CD14-positive monocyte (primary cell): ENCODE data around the gene DHRS1. TPM values are rescaled to one million over a fixed set of nuclear protein-coding genes. Genes with fewer than 3 reads are reported as not detected.

Experiments
- DNase-seq, 3 donors: peaks; one replicate each; pipeline ENCODE4 v3.0.0-alpha.2; 2011 to 2022
- H2AFZ ChIP-seq: 2 replicates; pipeline ENCODE4 v1.6.0; 2012; ENCODE audit warnings: mild to moderate bottlenecking, low read depth, low read length, inconsistent platforms; ENCODE audit not compliant: insufficient read depth, poor library complexity, severe bottlenecking
- H3K27ac ChIP-seq, 2 donors: 1 replicate in 1 of 2; 2 replicates in 1 of 2; pipeline ENCODE4 v1.5.1; 2012 to 2013; ENCODE audit warnings: low read length in 2 of 2, control low read depth in 1 of 2, inconsistent platforms in 1 of 2, low read depth in 1 of 2, mild to moderate bottlenecking in 1 of 2
- H3K27me3 ChIP-seq, 2 donors: one replicate each; pipeline versions ENCODE4 v1.6.0 to v1.6.1; 2011 to 2013; ENCODE audit warnings: low read length in 2 of 2; ENCODE audit not compliant: control insufficient read depth in 2 of 2, insufficient read depth in 2 of 2
- H3K36me3 ChIP-seq, 2 donors: replicated peaks in 1 of 2; 1 replicate in 1 of 2; 2 replicates in 1 of 2; pipeline versions ENCODE4 v1.5.1 to v1.6.1; 2012 to 2013; ENCODE audit warnings: low read length in 2 of 2, control low read depth in 1 of 2, inconsistent platforms in 1 of 2, mild to moderate bottlenecking in 1 of 2; ENCODE audit not compliant: insufficient read depth in 2 of 2, control insufficient read depth in 1 of 2
- H3K4me1 ChIP-seq, 2 donors: 1 replicate in 1 of 2; 2 replicates in 1 of 2; pipeline versions ENCODE4 v1.5.1 to v1.6.1; 2012 to 2013; ENCODE audit warnings: low read length in 2 of 2, control low read depth in 1 of 2, inconsistent platforms in 1 of 2, mild to moderate bottlenecking in 1 of 2, moderate library complexity in 1 of 2; ENCODE audit not compliant: insufficient read depth in 2 of 2, control insufficient read depth in 1 of 2
- H3K4me2 ChIP-seq: replicated peaks from 2 replicates; pipeline ENCODE3; 2012; ENCODE audit warnings: low read length, moderate library complexity, mild to moderate bottlenecking; ENCODE audit not compliant: poor library complexity, severe bottlenecking; ENCODE audit errors: extremely low read depth
- H3K4me3 ChIP-seq, 3 experiments: fragments of 200-600 bp in 1 of 3; sonication (generic) in 1 of 3; replicated peaks in 1 of 3; 1 replicate in 2 of 3; 2 replicates in 1 of 3; pipeline ENCODE4 v1.5.1; 2011 to 2013; ENCODE audit warnings: low read length in 3 of 3, mild to moderate bottlenecking in 3 of 3, control low read depth in 2 of 3, low read depth in 2 of 3, inconsistent platforms in 1 of 3, moderate library complexity in 1 of 3
- H3K79me2 ChIP-seq: 2 replicates; pipeline ENCODE4 v1.6.0; 2012; ENCODE audit warnings: mild to moderate bottlenecking, control low read depth, inconsistent platforms, low read length, moderate library complexity; ENCODE audit not compliant: insufficient read depth
- H3K9ac ChIP-seq: 2 replicates; pipeline ENCODE4 v1.6.0; 2017; ENCODE audit warnings: low read length, mild to moderate bottlenecking; ENCODE audit not compliant: insufficient read depth, poor library complexity, severe bottlenecking
- H3K9me3 ChIP-seq, 2 donors: replicated peaks in 1 of 2; 1 replicate in 1 of 2; 2 replicates in 1 of 2; pipeline versions ENCODE4 v1.5.1 to v1.6.1; 2012 to 2013; ENCODE audit warnings: low read length in 2 of 2, control low read depth in 1 of 2; ENCODE audit not compliant: control insufficient read depth in 1 of 2, insufficient read depth in 1 of 2
- H4K20me1 ChIP-seq: 2 replicates; pipeline ENCODE4 v1.6.0; 2012; ENCODE audit warnings: mild to moderate bottlenecking, low read length, control low read depth, moderate library complexity; ENCODE audit not compliant: insufficient read depth
- H3K27ac Mint-ChIP-seq, 7 donors: one replicate each; pipeline ENCODE4 v1.8.0; 2020; ENCODE audit warnings: mild to moderate bottlenecking in 7 of 7, mixed read lengths in 7 of 7, moderate library complexity in 6 of 7, inconsistent platforms in 2 of 7
- H3K27me3 Mint-ChIP-seq, 3 donors: one replicate each; pipeline ENCODE4 v1.8.0; 2021 to 2022; ENCODE audit warnings: low read depth in 3 of 3, mild to moderate bottlenecking in 3 of 3, mixed read lengths in 3 of 3, moderate library complexity in 3 of 3, inconsistent platforms in 1 of 3
- H3K36me3 Mint-ChIP-seq, 2 donors: one replicate each; pipeline ENCODE4 v1.8.0; 2020; ENCODE audit warnings: mixed read lengths in 2 of 2, inconsistent platforms in 1 of 2, mild to moderate bottlenecking in 1 of 2
- H3K4me1 Mint-ChIP-seq: one replicate; pipeline ENCODE4 v1.8.0; 2020; ENCODE audit warnings: mild to moderate bottlenecking, mixed read lengths
- H3K4me3 Mint-ChIP-seq, 2 donors: one replicate each; pipeline ENCODE4 v1.8.0; 2020; ENCODE audit warnings: mild to moderate bottlenecking in 2 of 2, mixed read lengths in 2 of 2, moderate library complexity in 1 of 2
- H3K9me3 Mint-ChIP-seq, 7 donors: one replicate each; pipeline ENCODE4 v1.8.0; 2020 to 2022; ENCODE audit warnings: mixed read lengths in 7 of 7, mild to moderate bottlenecking in 6 of 7, moderate library complexity in 6 of 7, inconsistent platforms in 2 of 7
- WGBS: methylation state at CpG from one replicate; pipeline ENCODE4 v1.1.5; 2013; ENCODE audit warnings: missing lambda C conversion rate; ENCODE audit not compliant: insufficient coverage; 5-methylcytosine and 5-hydroxymethylcytosine counted together
- intact Hi-C, 2 donors: fragments of 100-400 bp; cut with micrococcal nuclease; formaldehyde crosslinking; loops; one replicate each; pipeline versions ENCODE4 v1.15.0 to v1.15.1; 2023
- polyA plus RNA-seq, 3 donors: library from polyadenylated mRNA; depleted of rRNA in 1 of 3; unstranded in 2 of 3; stranded (reverse) in 1 of 3; fragments of 300-500 nt in 2 of 3; fragments of >200 nt in 1 of 3; fragmentation: Illumina TruSeq in 2 of 3; gene quantifications; 1 replicate in 2 of 3; 2 replicates in 1 of 3; pipeline ENCODE4 v1.2.3, GENCODE V29; 2012 to 2021
- TF ChIP-seq, protein P1 (sequence below): fragments of 200-600 bp; IDR thresholded peaks from one replicate; pipeline ENCODE4 v1.8.0; 2022; ENCODE audit warnings: antibody characterized with exemption, mild to moderate bottlenecking

The DHRS1 gene
- polyA plus RNA-seq, 3 donors: 31.6 to 49.4 (median 48.8) TPM

GRCh38 chr14:24312736-24313507, 13.3 kb upstream of the DHRS1 start:
- TF ChIP-seq, protein P1, sequence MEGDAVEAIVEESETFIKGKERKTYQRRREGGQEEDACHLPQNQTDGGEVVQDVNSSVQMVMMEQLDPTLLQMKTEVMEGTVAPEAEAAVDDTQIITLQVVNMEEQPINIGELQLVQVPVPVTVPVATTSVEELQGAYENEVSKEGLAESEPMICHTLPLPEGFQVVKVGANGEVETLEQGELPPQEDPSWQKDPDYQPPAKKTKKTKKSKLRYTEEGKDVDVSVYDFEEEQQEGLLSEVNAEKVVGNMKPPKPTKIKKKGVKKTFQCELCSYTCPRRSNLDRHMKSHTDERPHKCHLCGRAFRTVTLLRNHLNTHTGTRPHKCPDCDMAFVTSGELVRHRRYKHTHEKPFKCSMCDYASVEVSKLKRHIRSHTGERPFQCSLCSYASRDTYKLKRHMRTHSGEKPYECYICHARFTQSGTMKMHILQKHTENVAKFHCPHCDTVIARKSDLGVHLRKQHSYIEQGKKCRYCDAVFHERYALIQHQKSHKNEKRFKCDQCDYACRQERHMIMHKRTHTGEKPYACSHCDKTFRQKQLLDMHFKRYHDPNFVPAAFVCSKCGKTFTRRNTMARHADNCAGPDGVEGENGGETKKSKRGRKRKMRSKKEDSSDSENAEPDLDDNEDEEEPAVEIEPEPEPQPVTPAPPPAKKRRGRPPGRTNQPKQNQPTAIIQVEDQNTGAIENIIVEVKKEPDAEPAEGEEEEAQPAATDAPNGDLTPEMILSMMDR: no peak
- H3K9ac ChIP-seq: peak overlapping the region; percentile 67
- Mint-ChIP-seq H3K9me3 (peaks cover 0 to 2% (median 0%) of the 10 kb centered on the region in 7 donors), H3K4me1 (peaks cover 86% of the 10 kb centered on the region), H3K36me3 (peaks cover 37 to 46% of the 10 kb centered on the region in 2 donors), H3K27ac (peak overlapping the region; percentile 95 to 99 (median 98)), H3K4me3 (peak overlapping the region; percentile 81 to 95), H3K27me3 (no peaks in the 10 kb centered on the region)
- H3K36me3 ChIP-seq: peaks cover 3 to 13% of the 10 kb centered on the region in 2 donors
- peaks cover 34% of the 10 kb centered on the region for H4K20me1 ChIP-seq
- peak overlapping the region; percentile 51 to 84 (median 57) for H3K4me3 ChIP-seq
- peak overlapping the region; percentile 85 to 89 for H3K27ac ChIP-seq
- H3K4me1 ChIP-seq: peaks cover 92 to 100% of the 10 kb centered on the region in 2 donors
- DNase-seq: peak; percentile 80 to 92 (median 88)
- intact Hi-C loops: loop anchor here in 1 of 2 donors (5.0 kb wide), 2 partner anchors 36 to 81 kb away; partner anchors contain the start of genes GMPR2 and NEDD8
- no peak overlapping the region for H2AFZ ChIP-seq
- H3K9me3 ChIP-seq: no peaks in the 10 kb centered on the region
- peak overlapping the region; percentile 93 for H3K4me2 ChIP-seq
- 20% methylated on average over 4 of the region's 9 CpGs for WGBS
- H3K79me2 ChIP-seq: peaks cover 72% of the 10 kb centered on the region
- no peaks in the 10 kb centered on the region for H3K27me3 ChIP-seq

GRCh38 chr14:24311837-24312615, 12.4 kb upstream of the DHRS1 start:
- Mint-ChIP-seq H3K27me3 (no peaks in the 10 kb centered on the region), H3K27ac (peak overlapping the region; percentile 95 to 99 (median 98)), H3K9me3 (peaks cover 0 to 2% (median 0%) of the 10 kb centered on the region in 7 donors), H3K4me3 (peak overlapping the region; percentile 81 to 95), H3K36me3 (peaks cover 37 to 47% of the 10 kb centered on the region in 2 donors), H3K4me1 (peaks cover 85% of the 10 kb centered on the region)
- WGBS: no CpG with 5 or more reads among the region's 1 CpG
- Histone ChIP-seq H3K36me3 (peaks cover 12 to 22% of the 10 kb centered on the region in 2 donors), H3K4me1 (peaks cover 87 to 96% of the 10 kb centered on the region in 2 donors), H2AFZ (peak overlapping the region; percentile 80), H3K27ac (peak overlapping the region; percentile 85 to 89), H3K4me2 (peak overlapping the region; percentile 93), H3K9ac (peak overlapping the region; percentile 67), H3K27me3 (no peaks in the 10 kb centered on the region), H3K4me3 (peak overlapping the region; percentile 51 to 84 (median 57)), H3K79me2 (peaks cover 81% of the 10 kb centered on the region), H4K20me1 (peaks cover 41% of the 10 kb centered on the region), H3K9me3 (no peaks in the 10 kb centered on the region)
- peak; percentile 65 to 90 (median 88) for DNase-seq
- intact Hi-C loops: loop anchor here in 1 of 2 donors (5.0 kb wide), 2 partner anchors 35 to 80 kb away; partner anchors contain the start of genes GMPR2 and NEDD8
- TF ChIP-seq, protein P1: no peak
